Activated T-cell treated with anti-CD3 and anti-CD28 coated beads for 48 hours (primary cell): Measurements from ENCODE around the gene HOXD12.

Experiments
- DNase-seq: peaks from one replicate; pipeline ENCODE4 v3.0.0-alpha.2; 2020; ENCODE audit warnings: low read depth

HOXD12 gene

GRCh38 chr2:176080540-176081375, 18.8 kb upstream of the HOXD12 start:
- DNase-seq = no peak

DNA sequence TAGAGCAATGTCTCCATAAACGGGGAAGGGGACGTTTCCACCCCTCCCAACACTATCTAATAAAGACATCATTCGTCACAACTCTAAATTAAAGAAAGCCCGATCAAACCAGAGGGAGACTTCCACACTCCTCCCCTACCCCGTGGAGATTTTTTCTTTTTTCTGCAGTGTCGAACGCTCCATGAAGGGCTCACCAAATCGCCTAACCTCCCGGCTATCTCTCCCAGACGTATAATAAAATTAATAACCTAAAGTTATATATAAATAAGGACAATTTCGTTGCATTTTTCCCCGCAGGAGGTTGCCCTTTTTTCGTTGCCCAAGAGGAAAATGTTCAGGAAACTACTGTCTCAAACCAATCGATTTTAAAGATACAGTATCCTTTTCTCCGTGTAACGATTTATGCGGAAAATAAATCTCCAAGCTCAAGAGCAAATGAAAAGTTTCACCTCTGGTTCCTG, 18.2 kb upstream of the HOXD12 start:
- DNase-seq = no peak

DNA sequence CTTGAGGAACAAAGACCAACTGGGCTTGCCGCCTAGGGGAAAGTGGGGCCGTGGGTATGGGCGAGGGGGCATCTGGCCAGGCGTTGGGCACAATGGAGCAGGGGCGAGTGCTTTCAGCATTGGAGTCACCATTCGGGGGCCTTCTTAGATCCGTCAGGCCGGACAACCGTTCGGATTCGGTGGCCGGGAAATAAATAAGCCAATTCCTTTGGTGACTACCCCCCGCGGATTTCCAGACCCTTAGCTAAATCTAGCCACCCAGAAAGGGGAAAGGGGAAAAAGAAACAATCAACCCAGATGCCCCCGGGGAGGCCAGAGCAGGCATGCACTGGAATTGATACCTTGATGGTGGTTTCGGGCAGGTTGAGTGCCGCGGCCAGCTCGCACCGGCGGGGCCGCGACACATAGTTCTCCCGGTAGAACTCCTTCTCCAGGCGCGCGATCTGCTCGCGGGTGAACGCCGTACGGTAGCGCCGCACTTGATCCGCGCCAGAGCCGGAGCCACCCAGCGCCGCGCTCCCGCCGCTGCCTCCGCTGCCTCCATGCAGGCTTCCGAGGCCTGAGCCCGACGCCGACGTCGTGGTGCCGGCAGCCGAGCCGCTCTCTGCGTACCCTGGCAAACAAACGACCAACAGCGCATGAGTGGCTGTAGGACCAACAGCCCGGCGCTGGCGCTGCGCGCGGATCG, 17.6 kb upstream of the HOXD12 start:
- no peak for DNase-seq

- DNase-seq = no peak
Measured at GRCh38 chr2:176082525-176082823, 17.1 kb upstream of the HOXD12 start.

GRCh38 chr2:176082824-176083751, 16.5 kb upstream of the HOXD12 start:
- no peak for DNase-seq

DNA sequence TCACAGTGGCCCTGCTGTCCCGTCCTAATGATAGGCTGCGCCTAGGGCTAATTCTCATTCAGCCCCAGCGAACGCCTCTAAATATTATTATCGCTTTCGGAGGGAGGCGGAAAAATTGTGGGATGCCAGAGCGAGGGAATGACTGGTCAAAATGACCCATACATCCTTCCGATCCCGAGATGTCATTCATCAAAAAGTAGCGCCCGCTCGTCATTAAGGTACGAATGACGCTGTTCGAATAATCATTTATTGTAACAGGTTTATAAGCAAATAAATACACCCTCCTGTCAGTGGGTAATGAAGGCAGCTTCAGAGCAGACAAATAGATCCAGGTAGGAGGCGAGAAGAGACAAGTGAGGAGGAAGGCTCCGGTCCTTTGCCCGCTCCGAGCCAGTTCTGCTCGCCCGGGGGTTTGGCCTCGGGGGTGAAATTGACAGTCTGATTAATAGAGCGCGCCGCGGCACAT, 15.8 kb upstream of the HOXD12 start, which contains the start of gene EVX2:
EVX2 (minus strand) TSS at position 167 of the 466 bp plus-strand sequence. CDS start 186 bp downstream, outside the sequence.
- DNase-seq = no peak

- no peak for DNase-seq
Measured at GRCh38 chr2:176084611-176085119, 14.9 kb upstream of the HOXD12 start.

GRCh38 chr2:176085120-176085788, 14.3 kb upstream of the HOXD12 start:
- DNase-seq = no peak

GRCh38 chr2:176085861-176086771, 13.5 kb upstream of the HOXD12 start:
- no peak for DNase-seq

GRCh38 chr2:176087330-176088047, 12.1 kb upstream of the HOXD12 start:
- DNase-seq = no peak

GRCh38 chr2:176088048-176088936, 11.3 kb upstream of the HOXD12 start:
- DNase-seq = no peak

DNA sequence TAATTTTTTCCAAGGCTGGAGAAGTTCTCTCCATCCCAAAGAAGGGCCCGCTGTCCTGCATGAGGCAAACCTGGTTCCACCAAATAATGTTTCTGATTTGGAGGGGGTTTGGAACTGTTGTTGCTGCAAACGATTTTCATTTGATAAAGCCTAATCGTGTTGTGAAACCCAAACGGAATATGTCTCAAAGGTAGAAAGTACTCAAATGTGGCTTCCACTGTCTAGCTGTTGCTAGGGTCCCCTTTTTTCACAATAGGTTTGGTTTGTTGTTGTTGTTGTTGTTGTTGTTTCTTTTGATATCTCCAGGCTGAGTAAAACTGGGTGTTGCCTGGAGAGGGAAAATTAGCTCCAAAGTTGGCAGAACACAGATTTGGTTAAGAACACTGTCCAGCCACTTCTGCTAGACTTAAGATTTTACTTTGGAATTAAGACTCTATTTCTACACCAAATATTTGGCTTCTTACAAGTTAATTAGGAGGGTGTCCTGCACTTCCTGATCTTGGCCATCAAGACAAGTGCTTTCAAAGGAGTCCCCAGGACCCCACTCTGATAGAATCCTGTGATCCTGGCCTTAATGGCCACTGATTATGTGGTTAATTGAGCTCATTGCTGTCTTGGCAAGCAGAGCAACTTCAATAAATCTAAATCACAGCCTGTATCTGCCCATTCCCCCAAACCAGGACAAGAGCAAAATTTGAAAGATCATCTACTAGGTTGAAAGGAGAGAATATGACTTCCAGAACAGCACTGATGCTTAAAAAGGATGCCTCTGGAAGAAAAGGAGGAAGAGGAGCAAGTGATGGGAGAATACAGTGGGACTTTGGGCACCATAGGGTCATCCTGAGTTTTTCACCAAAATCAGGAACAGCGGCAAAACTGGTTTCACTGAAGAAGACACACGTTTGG, 10.4 kb upstream of the HOXD12 start:
- no peak for DNase-seq

- DNase-seq = no peak
Measured at GRCh38 chr2:176089843-176090395, 9.7 kb upstream of the HOXD12 start.

DNA sequence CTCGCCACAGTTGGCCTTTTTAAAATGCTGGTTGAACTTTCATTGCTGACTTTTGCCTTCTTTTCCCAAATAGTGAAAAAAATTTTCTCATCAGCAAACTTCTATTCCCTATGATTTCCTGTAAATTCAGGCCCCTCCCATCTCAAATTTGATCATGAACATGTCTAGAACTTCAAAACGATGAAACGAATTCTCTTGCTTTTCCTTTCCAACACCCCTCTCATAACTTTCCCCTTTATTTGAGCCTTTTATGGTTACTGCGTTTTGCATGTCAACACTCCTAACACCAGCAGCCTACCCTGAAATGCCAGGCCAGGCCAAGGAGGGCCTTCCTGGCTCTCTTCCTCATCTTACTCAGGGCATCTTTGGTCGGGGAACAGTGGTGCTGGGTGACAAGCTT, 8.7 kb upstream of the HOXD12 start:
- DNase-seq = no peak

DNA sequence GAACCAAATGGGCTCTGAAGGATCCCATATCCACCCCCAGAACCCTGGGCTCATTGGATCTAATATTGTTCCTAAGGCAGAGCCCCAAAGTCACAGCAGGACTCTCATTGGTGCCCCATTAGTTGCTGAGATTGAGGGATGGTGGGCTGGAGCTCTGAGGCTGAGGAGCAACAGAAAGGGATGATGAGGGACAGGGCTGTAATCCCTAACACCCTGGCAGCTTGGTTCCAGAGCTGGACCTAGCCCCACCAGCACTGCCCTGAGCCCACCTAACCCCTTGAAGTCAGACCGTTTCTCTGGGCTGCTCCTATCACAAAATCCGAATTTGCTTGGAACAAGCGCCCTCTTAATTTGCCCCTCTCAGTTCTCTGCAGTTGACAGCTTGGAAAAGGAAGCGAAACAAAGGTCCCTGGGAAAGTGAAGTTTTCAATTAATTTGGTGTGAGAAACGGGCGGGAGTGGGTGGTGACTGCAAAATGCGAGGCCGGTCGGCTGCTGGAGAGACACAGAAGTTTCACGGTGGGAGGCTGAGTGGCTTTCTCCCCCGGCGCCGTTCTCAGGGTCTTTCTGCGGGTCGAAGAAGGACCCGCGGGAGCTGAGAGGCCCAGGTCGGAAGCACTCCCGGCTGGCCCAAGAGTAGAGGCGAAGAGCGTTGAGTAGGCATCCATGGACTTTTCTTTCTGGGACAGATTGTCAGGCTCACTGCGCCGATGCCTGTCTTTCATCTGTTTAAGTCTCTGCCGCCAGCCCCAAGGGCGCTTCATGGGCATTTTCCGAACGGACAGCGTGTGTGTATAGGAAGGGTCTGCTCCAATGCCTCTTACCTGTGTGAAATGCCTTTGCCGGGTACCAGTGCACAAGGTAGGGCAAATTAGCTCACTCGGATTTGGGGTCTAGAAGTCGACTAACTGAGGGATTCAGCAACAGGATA, 8.0 kb upstream of the HOXD12 start:
- no peak for DNase-seq
